Thoracic aorta (tissue), 2 donors: ENCODE results near the gene PTRH1. TPM values are rescaled to one million over a fixed set of nuclear protein-coding genes. Genes with fewer than 3 reads are reported as not detected.

Source experiments
- ATAC-seq: fragments of 150-250 bp; one replicate; pipeline ENCODE4 v1.8.0; 2017; ENCODE audit warnings: low read depth; ENCODE audit not compliant: insufficient number of reproducible peaks, low FRiP score
- DNase-seq: peaks from one replicate; pipeline ENCODE4 v3.0.0-alpha.2; 2020; ENCODE audit warnings: low spot score
- H3K27ac ChIP-seq, 2 donors: fragments of 200-600 bp; sonication (generic); 1 replicate in 1 of 2; 2 replicates in 1 of 2; pipeline ENCODE4 v1.5.1; 2016; ENCODE audit warnings: mild to moderate bottlenecking in 2 of 2, moderate library complexity in 2 of 2
- H3K27me3 ChIP-seq: fragments of 200-600 bp; sonication (generic); replicated peaks from 2 replicates; pipeline ENCODE4 v1.6.0; 2016; ENCODE audit warnings: mild to moderate bottlenecking; ENCODE audit not compliant: insufficient read depth
- H3K36me3 ChIP-seq: fragments of 200-600 bp; sonication (generic); one replicate; pipeline ENCODE4 v1.5.1; 2016
- H3K4me1 ChIP-seq, 2 donors: fragments of 200-600 bp; sonication (generic); 1 replicate in 1 of 2; 2 replicates in 1 of 2; pipeline versions ENCODE4 v1.5.1 to v1.6.0; 2016; ENCODE audit warnings: low read depth in 2 of 2, mild to moderate bottlenecking in 1 of 2; ENCODE audit not compliant: control insufficient read depth in 1 of 2
- H3K4me3 ChIP-seq: fragments of 200-600 bp; sonication (generic); 2 replicates; pipeline ENCODE4 v1.5.1; 2016; ENCODE audit warnings: mild to moderate bottlenecking
- H3K9me3 ChIP-seq: fragments of 200-600 bp; sonication (generic); 2 replicates; pipeline ENCODE4 v1.5.1; 2016
- CTCF ChIP-seq: fragments of 200-600 bp; sonication (generic); IDR thresholded peaks from one replicate; pipeline ENCODE4 v1.5.1; 2019; ENCODE audit warnings: antibody characterized with exemption
- total RNA-seq, 2 donors: library from RNA; depleted of rRNA; stranded (reverse); fragments of >200 nt; gene quantifications; one replicate each; pipeline versions ENCODE4 v1.1.0 to v1.2.3, GENCODE V29; 2016

The PTRH1 gene
- total RNA-seq, 2 donors from 2014 or later = 9.3 to 25.9 TPM

- no peak for TF ChIP-seq CTCF
- Histone ChIP-seq H3K4me1 (no peaks in the 10 kb centered on the region), H3K9me3 (no peaks in the 10 kb centered on the region), H3K27ac (no peak overlapping the region), H3K36me3 (no peaks in the 10 kb centered on the region), H3K27me3 (no peaks in the 10 kb centered on the region), H3K4me3 (no peak overlapping the region)
- DNase-seq = no peak
- ATAC-seq = no peak
Observed at GRCh38 chr9:127705577-127706379, 9.7 kb downstream of the PTRH1 start.

GRCh38 chr9:127703289-127703946 lies 12.0 kb downstream of the PTRH1 start:
- ATAC-seq (no peak), DNase-seq (no peak)
- H3K27ac ChIP-seq = no peak overlapping the region
- no peaks in the 10 kb centered on the region for H3K27me3 ChIP-seq
- H3K9me3 ChIP-seq = no peaks in the 10 kb centered on the region
- H3K4me1 ChIP-seq = peaks cover 4% of the 10 kb centered on the region in 2 donors
- no peak overlapping the region for H3K4me3 ChIP-seq
- no peak for TF ChIP-seq CTCF
- H3K36me3 ChIP-seq = no peaks in the 10 kb centered on the region

GRCh38 chr9:127700594-127701255 lies 14.7 kb downstream of the PTRH1 start:
- no peak overlapping the region for H3K27ac ChIP-seq
- no peak for ATAC-seq

GRCh38 chr9:127700140-127700539 lies 15.3 kb downstream of the PTRH1 start:
- Histone ChIP-seq H3K27ac (peak overlapping the region in 1 of 2 donors; percentile 93), H3K4me3 (no peak overlapping the region), H3K9me3 (no peaks in the 10 kb centered on the region), H3K27me3 (no peaks in the 10 kb centered on the region), H3K36me3 (no peaks in the 10 kb centered on the region), H3K4me1 (peaks cover 4% of the 10 kb centered on the region in 2 donors)
- DNase-seq (no peak), ATAC-seq (no peak)
- no peak for TF ChIP-seq CTCF

More at GRCh38 chr9:127700594-127701255, 14.7 kb downstream of the PTRH1 start:
- no peak for DNase-seq
- TF ChIP-seq CTCF = no peak
- H3K27me3 ChIP-seq = no peaks in the 10 kb centered on the region
- no peaks in the 10 kb centered on the region for H3K9me3 ChIP-seq
- H3K4me1 ChIP-seq = peaks cover 4% of the 10 kb centered on the region in 2 donors
- no peaks in the 10 kb centered on the region for H3K36me3 ChIP-seq
- no peak overlapping the region for H3K4me3 ChIP-seq
